Prostate gland (tissue), 2 donors: ENCODE data around the gene NTRK2. TPM values are rescaled to one million over a fixed set of nuclear protein-coding genes. Genes with fewer than 3 reads are reported as not detected.

Source experiments
- DNase-seq: peaks from one replicate; pipeline ENCODE4 v3.0.0-alpha.2; 2019; ENCODE audit warnings: low spot score
- H3K27ac ChIP-seq, 2 donors: fragments of 200-600 bp; sonication (generic); 2 replicates each; pipeline ENCODE4 v1.5.1; 2017 to 2019
- H3K27me3 ChIP-seq: fragments of 200-600 bp; sonication (generic); replicated peaks from 2 replicates; pipeline ENCODE4 v1.5.1; 2019; ENCODE audit not compliant: insufficient read depth
- H3K36me3 ChIP-seq, 2 donors: fragments of 200-600 bp; sonication (generic); 1 replicate in 1 of 2; 2 replicates in 1 of 2; pipeline versions ENCODE4 v1.5.1 to v1.8.1; 2017 to 2019
- H3K4me1 ChIP-seq: fragments of 200-600 bp; sonication (generic); replicated peaks from 2 replicates; pipeline ENCODE4 v1.5.1; 2019
- H3K4me3 ChIP-seq, 2 donors: fragments of 200-600 bp; sonication (generic); 2 replicates each; pipeline ENCODE4 v1.5.1; 2017 to 2019
- H3K9me3 ChIP-seq: fragments of 200-600 bp; sonication (generic); 2 replicates; pipeline ENCODE4 v1.5.1; 2017
- POLR2A ChIP-seq: fragments of 450-650 bp; IDR thresholded peaks from one replicate; pipeline ENCODE4 v1.6.1; 2016; ENCODE audit warnings: antibody characterized with exemption, mild to moderate bottlenecking
- POLR2AphosphoS5 ChIP-seq: sonication (generic); formaldehyde crosslinking; IDR thresholded peaks from one replicate; pipeline ENCODE4 v1.6.1; 2017; ENCODE audit warnings: antibody characterized with exemption
- WGBS: methylation state at CpG from one replicate; pipeline ENCODE4 v1.1.5; 2018; 5-methylcytosine and 5-hydroxymethylcytosine counted together
- intact Hi-C: fragments of 100-400 bp; cut with DNase I; formaldehyde crosslinking; loops from one replicate; pipeline ENCODE4 v1.14.2; 2022
- total RNA-seq, 2 donors: library from RNA; depleted of rRNA; stranded (reverse); fragments of >200 nt; gene quantifications; one replicate each; pipeline ENCODE4 v1.1.0, GENCODE V29; 2016
- TF ChIP-seq, protein P1 (sequence below), 4 experiments: fragments of 200-600 bp in 2 of 4; fragments of 450-650 bp in 2 of 4; sonication (generic) in 2 of 4; IDR thresholded peaks; 1 replicate in 3 of 4; 2 replicates in 1 of 4; pipeline ENCODE4 v1.5.1; 2016 to 2019; ENCODE audit warnings: antibody characterized with exemption in 4 of 4, mild to moderate bottlenecking in 2 of 4, moderate library complexity in 2 of 4

NTRK2 gene
- total RNA-seq, 2 donors from 2014 or later: 2.3 to 11.1 TPM

- no peak overlapping the region for H3K4me3 ChIP-seq
- H3K27ac ChIP-seq: no peak overlapping the region
- no peaks in the 10 kb centered on the region for H3K27me3 ChIP-seq
- no peaks in the 10 kb centered on the region for H3K9me3 ChIP-seq
- no peaks in the 10 kb centered on the region for H3K36me3 ChIP-seq
- no peak for TF ChIP-seq POLR2A
- TF ChIP-seq, protein P1, sequence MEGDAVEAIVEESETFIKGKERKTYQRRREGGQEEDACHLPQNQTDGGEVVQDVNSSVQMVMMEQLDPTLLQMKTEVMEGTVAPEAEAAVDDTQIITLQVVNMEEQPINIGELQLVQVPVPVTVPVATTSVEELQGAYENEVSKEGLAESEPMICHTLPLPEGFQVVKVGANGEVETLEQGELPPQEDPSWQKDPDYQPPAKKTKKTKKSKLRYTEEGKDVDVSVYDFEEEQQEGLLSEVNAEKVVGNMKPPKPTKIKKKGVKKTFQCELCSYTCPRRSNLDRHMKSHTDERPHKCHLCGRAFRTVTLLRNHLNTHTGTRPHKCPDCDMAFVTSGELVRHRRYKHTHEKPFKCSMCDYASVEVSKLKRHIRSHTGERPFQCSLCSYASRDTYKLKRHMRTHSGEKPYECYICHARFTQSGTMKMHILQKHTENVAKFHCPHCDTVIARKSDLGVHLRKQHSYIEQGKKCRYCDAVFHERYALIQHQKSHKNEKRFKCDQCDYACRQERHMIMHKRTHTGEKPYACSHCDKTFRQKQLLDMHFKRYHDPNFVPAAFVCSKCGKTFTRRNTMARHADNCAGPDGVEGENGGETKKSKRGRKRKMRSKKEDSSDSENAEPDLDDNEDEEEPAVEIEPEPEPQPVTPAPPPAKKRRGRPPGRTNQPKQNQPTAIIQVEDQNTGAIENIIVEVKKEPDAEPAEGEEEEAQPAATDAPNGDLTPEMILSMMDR (IDR thresholded peaks at IDR 0.05): no peak
- TF ChIP-seq POLR2AphosphoS5: no peak
- WGBS: 66% methylated on average over 6 of the region's 6 CpGs
- intact Hi-C loops: loop anchor here (10.0 kb wide), 1 partner anchor 66 kb away; no protein-coding TSS in a partner anchor
- H3K4me1 ChIP-seq: no peaks in the 10 kb centered on the region
- DNase-seq: no peak
These were observed 188.8 kb downstream of the NTRK2 start for GRCh38 chr9:84858364-84858763.

DNA sequence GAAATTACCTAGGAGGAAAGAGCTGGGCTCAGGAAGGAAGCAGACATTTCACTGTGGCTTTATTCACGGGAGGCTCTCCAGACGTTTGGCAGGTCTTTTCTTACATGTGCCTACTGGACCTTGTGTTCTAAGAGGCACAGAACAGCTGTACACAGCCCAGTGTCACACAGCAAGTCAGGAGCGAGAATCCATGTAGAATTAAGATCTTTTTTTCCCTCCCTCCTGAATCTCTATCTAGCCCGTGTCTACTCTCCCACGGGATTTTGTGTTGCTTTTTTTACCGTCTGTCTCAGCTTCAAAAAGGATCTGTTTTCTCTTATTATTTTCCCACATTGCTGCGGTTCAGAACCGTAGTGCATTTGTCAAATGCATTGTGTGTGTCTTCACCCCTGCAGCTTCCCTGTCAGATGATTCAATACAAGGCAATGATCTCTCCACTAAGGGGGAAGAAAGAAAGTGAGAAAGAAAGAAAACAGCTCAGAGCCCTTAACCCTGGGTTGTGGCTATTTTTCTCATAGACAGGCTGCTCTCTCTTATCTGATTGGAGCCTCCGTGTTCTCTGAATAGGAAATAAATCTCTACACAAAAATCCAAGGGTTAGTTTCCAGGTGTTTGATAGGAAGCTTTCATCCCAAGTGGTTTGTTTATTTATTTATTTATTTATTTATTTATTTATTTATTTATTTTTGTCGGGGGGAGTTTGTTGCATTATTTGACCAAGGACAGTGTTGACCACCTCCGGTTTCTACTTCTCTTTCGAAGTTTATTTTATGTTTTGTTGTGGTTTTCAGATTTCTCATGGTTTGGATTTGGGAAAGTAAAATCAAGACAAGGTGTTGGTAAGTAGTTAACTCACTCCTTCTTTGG, 191.0 kb downstream of the NTRK2 start:
- no peaks in the 10 kb centered on the region for H3K36me3 ChIP-seq
- DNase-seq: no peak
- H3K4me3 ChIP-seq: no peak overlapping the region
- H3K27ac ChIP-seq: no peak overlapping the region
- TF ChIP-seq, protein P1 (IDR thresholded peaks at IDR 0.05): no peak
- no peaks in the 10 kb centered on the region for H3K9me3 ChIP-seq
- no peaks in the 10 kb centered on the region for H3K27me3 ChIP-seq
- 72% methylated on average over 12 of the region's 12 CpGs for WGBS
- no peaks in the 10 kb centered on the region for H3K4me1 ChIP-seq
- intact Hi-C loops: no loop called here

DNA sequence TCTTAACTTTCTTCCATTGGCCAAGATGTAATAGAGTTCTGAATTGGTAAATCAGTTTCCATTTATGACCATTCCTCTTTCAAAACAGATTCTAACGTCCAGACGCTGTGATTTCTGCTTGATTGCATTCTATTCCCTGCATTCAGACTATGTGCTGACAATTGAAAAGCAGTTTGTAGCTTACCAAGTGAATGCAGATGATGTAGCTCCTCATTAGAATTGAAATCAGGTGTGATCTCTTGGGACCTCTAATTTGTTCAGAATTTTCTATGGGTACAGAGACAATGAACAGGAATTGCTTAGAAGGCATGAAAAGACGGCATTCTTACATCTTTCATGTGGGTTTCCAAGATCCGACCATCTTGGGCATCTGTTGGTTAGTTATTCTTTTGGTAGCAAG, 191.9 kb downstream of the NTRK2 start:
- 87% methylated on average over 4 of the region's 4 CpGs for WGBS

DNA sequence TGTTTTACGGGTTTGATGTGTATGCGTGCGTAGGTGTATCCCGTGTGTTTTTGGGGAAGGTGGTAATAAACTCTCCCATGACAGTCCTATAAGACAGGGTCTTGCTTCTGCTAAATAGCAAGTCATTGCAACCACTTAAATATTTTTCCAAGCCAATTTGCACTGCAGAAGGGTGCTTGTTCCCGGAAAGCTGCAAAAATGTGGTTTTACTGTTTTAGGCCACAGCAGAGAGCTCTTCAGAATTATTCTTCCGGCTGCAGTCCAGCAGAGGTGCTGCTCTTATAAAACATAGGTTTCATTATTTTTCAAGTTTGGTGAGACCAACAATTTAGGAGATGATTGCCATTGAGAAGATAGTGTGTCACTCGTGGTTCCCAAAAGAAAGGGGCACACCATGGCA, 192.8 kb downstream of the NTRK2 start:
- WGBS: 92% methylated on average over 7 of the region's 7 CpGs
- H3K36me3 ChIP-seq: no peaks in the 10 kb centered on the region
- no peak overlapping the region for H3K27ac ChIP-seq
- H3K9me3 ChIP-seq: no peaks in the 10 kb centered on the region
- no peak for DNase-seq
- intact Hi-C loops: no loop called here
- no peak overlapping the region for H3K4me3 ChIP-seq
- no peaks in the 10 kb centered on the region for H3K27me3 ChIP-seq
- no peaks in the 10 kb centered on the region for H3K4me1 ChIP-seq
- TF ChIP-seq POLR2AphosphoS5 (no peak), POLR2A (no peak)
- TF ChIP-seq, protein P1 (IDR thresholded peaks at IDR 0.05): no peak

More for the DNA sequence above, 191.9 kb downstream of the NTRK2 start:
- no peak for DNase-seq
- Histone ChIP-seq H3K36me3 (no peaks in the 10 kb centered on the region), H3K4me1 (no peaks in the 10 kb centered on the region), H3K9me3 (no peaks in the 10 kb centered on the region), H3K27ac (no peak overlapping the region), H3K27me3 (no peaks in the 10 kb centered on the region), H3K4me3 (no peak overlapping the region)
- intact Hi-C loops: no loop called here
- no peak for TF ChIP-seq POLR2A
- TF ChIP-seq, protein P1 (IDR thresholded peaks at IDR 0.05): no peak
- TF ChIP-seq POLR2AphosphoS5: no peak

DNA sequence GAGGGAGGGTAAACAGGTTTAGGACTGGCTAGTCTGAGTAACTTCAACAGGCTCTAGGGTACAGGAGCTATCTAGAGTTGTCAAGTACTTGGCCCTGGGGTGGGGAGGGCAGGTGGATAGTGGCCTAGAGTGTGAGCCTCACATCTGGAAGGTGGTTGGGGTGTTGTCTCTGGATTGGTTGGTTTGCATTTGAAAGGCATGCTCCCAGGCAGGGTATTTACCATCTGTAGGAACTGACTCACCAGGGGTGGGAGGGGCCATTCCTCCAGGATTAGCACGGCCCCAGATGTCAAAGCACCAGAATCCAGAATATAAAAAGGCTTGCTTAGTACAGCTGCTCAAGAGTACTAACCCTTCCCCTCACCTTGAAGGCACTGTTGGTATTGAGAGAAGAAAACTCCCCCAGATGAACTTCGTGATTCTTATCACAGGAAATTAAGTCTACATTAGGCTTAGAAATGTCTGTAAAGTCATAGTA, 193.3 kb downstream of the NTRK2 start:
- Histone ChIP-seq H3K27me3 (no peaks in the 10 kb centered on the region), H3K4me1 (no peaks in the 10 kb centered on the region), H3K4me3 (no peak overlapping the region), H3K9me3 (no peaks in the 10 kb centered on the region), H3K36me3 (no peaks in the 10 kb centered on the region), H3K27ac (no peak overlapping the region)
- TF ChIP-seq POLR2A: no peak
- no peak for TF ChIP-seq POLR2AphosphoS5
- TF ChIP-seq, protein P1 (IDR thresholded peaks at IDR 0.05): no peak
- intact Hi-C loops: no loop called here
- DNase-seq: no peak
- 30% methylated on average over 2 of the region's 2 CpGs for WGBS
